GM23248 (cell line): ENCODE data around the gene XPNPEP1. TPM values are rescaled to one million over a fixed set of nuclear protein-coding genes. Genes with fewer than 3 reads are reported as not detected.

ENCODE experiments used
- DNase-seq: peaks from one replicate; pipeline ENCODE4 v3.0.0-alpha.2; 2015
- H2AFZ ChIP-seq: fragments of 200-600 bp; sonication (generic); 2 replicates; pipeline ENCODE4 v1.6.1; 2016; ENCODE audit warnings: antibody characterized with exemption
- H3F3A ChIP-seq: fragments of 200-600 bp; sonication (generic); 2 replicates; pipeline ENCODE4 v1.6.1; 2016; ENCODE audit warnings: mild to moderate bottlenecking, antibody characterized with exemption, mixed run types; ENCODE audit not compliant: insufficient read depth
- H3K27ac ChIP-seq: fragments of 200-600 bp; sonication (generic); 2 replicates; pipeline ENCODE4 v1.5.1; 2016; ENCODE audit warnings: mild to moderate bottlenecking
- H3K27me3 ChIP-seq: fragments of 200-600 bp; sonication (generic); replicated peaks from 2 replicates; pipeline ENCODE4 v1.6.1; 2016; ENCODE audit warnings: mild to moderate bottlenecking; ENCODE audit not compliant: insufficient read depth
- H3K36me3 ChIP-seq: fragments of 200-600 bp; sonication (generic); 2 replicates; pipeline ENCODE4 v1.6.1; 2016; ENCODE audit warnings: low read depth, mild to moderate bottlenecking
- H3K4me1 ChIP-seq: fragments of 200-600 bp; sonication (generic); 2 replicates; pipeline ENCODE4 v1.6.1; 2016; ENCODE audit warnings: mild to moderate bottlenecking; ENCODE audit not compliant: insufficient read depth
- H3K4me2 ChIP-seq: fragments of 200-600 bp; sonication (generic); one replicate; pipeline ENCODE4 v1.6.1; 2016; ENCODE audit warnings: mild to moderate bottlenecking; ENCODE audit not compliant: unreplicated experiment
- H3K4me3 ChIP-seq: fragments of 200-600 bp; sonication (generic); 2 replicates; pipeline ENCODE4 v1.5.1; 2016; ENCODE audit warnings: mild to moderate bottlenecking
- H3K79me2 ChIP-seq: fragments of 200-600 bp; sonication (generic); 2 replicates; pipeline ENCODE4 v1.6.1; 2016; ENCODE audit warnings: mild to moderate bottlenecking; ENCODE audit not compliant: insufficient read depth
- H3K9ac ChIP-seq: fragments of 200-600 bp; sonication (generic); 2 replicates; pipeline ENCODE4 v1.6.1; 2016; ENCODE audit warnings: mild to moderate bottlenecking
- H3K9me2 ChIP-seq: fragments of 200-600 bp; sonication (generic); 2 replicates; pipeline ENCODE4 v1.6.1; 2016; ENCODE audit warnings: mixed run types, mild to moderate bottlenecking, moderate library complexity; ENCODE audit not compliant: insufficient read depth
- H3K9me3 ChIP-seq: fragments of 200-600 bp; sonication (generic); one replicate; pipeline ENCODE4 v1.6.1; 2017; ENCODE audit warnings: low read depth
- H4K20me1 ChIP-seq: fragments of 200-600 bp; sonication (generic); 2 replicates; pipeline ENCODE4 v1.6.0; 2016; ENCODE audit not compliant: insufficient read depth
- EZH2 ChIP-seq: fragments of 200-600 bp; sonication (generic); IDR thresholded peaks from 2 replicates; pipeline ENCODE4 v1.6.1; 2018; ENCODE audit warnings: antibody characterized with exemption, mild to moderate bottlenecking; ENCODE audit not compliant: insufficient read depth, poor library complexity, severe bottlenecking
- EZH2phosphoT487 ChIP-seq: fragments of 200-600 bp; sonication (generic); IDR thresholded peaks from 2 replicates; pipeline ENCODE4 v1.6.1; 2018; ENCODE audit warnings: antibody characterized with exemption, moderate library complexity, mild to moderate bottlenecking, low read depth; ENCODE audit not compliant: insufficient read depth
- WGBS, 2 experiments: methylation state at CpG; one replicate each; pipeline ENCODE4 v1.1.6; 2015 to 2017; ENCODE audit warnings: low lambda C conversion rate in 2 of 2, low coverage in 1 of 2; ENCODE audit errors: missing lambda C conversion rate in 2 of 2; 5-methylcytosine and 5-hydroxymethylcytosine counted together
- in situ Hi-C: fragments of 300-500 bp; cut with MboI; formaldehyde crosslinking; loops from 2 replicates; pipeline ENCODE4 v1.15.0; 2020
- polyA plus RNA-seq: library from polyadenylated mRNA; unstranded; fragments of >200 nt; fragmentation: Nextera tagmentation; extraction: Ambion mirVana; gene quantifications from 2 replicates; pipeline ENCODE4 v1.2.1, GENCODE V29; 2016
- total RNA-seq: library from RNA; depleted of rRNA; stranded (reverse); fragments of >200 nt; shearing (Covaris generic); gene quantifications from 2 replicates; pipeline ENCODE4 v1.2.3, GENCODE V29; 2014

The XPNPEP1 gene
- total and polyA plus RNA-seq, 2 experiments from 2014 or later, result 48.2 to 108 TPM

DNA sequence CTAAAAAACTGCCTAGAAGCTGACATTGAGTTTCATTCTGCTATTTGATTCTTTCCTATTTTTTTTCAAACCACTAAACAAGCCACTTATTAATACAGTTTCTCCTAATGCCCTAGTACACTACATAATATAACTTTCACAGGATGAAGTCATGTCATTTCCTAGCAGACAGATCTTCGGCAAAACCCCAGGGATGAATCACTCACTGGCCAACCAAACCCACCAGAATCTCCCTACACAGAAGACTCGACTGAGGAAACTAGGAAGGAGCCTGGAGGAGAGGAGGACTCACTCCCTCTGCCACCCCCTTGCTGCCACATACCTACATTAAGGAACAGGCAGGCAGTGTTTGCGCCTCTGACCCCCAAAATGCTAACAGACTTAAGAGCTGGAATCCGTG is 33.4 kb downstream of the XPNPEP1 start:
- Histone ChIP-seq H3K4me3 (no peak overlapping the region), H3K27me3 (no peaks in the 10 kb centered on the region), H4K20me1 (no peaks in the 10 kb centered on the region), H3K79me2 (peaks cover 18% of the 10 kb centered on the region), H2AFZ (no peak overlapping the region), H3F3A (peaks cover 59% of the 10 kb centered on the region), H3K4me1 (peaks cover 46% of the 10 kb centered on the region), H3K9me2 (no peaks in the 10 kb centered on the region), H3K9me3 (no peaks in the 10 kb centered on the region), H3K36me3 (peaks cover 8% of the 10 kb centered on the region), H3K27ac (peak overlapping the region; percentile 27), H3K4me2 (peak overlapping the region; percentile 50), H3K9ac (peak overlapping the region; percentile 20; the same call in 1 of the 2 replicates)
- WGBS, 2 experiments, result 45 to 46% methylated on average over 4 of the region's 4 CpGs
- DNase-seq, result peak; percentile 86
- in situ Hi-C loops, result no loop called here
- TF ChIP-seq EZH2phosphoT487 (no peak), EZH2 (no peak)

DNA sequence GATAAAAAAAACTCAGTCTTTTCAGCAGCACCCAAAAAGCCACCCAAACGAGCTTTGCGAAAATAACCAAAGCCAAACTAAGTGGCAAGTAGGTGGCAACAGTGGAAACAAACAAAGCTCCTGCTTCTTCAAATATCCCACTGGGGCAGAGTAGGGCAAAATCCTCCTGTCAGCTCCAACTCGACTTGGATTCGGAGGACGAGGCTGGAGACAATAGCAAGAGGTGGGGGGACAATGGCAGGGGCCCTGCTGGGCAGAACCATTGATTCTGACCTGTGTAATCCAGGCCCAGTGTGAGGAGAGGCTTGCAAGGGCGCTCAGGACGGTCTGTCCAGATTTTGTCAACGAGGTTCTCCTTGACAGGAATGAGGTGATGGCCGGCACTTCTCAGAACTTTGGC is 35.5 kb downstream of the XPNPEP1 start:
- Histone ChIP-seq H3K9me2 (no peaks in the 10 kb centered on the region), H3K4me1 (peaks cover 38% of the 10 kb centered on the region), H3K4me3 (no peak overlapping the region), H3K4me2 (no peak overlapping the region), H3K9ac (no peak overlapping the region), H3K36me3 (peaks cover 8% of the 10 kb centered on the region), H3K27ac (no peak overlapping the region), H3F3A (peaks cover 42% of the 10 kb centered on the region), H3K27me3 (no peaks in the 10 kb centered on the region), H3K9me3 (no peaks in the 10 kb centered on the region), H3K79me2 (peaks cover 6% of the 10 kb centered on the region; the same call in 1 of the 2 replicates), H4K20me1 (no peaks in the 10 kb centered on the region), H2AFZ (no peak overlapping the region)
- TF ChIP-seq EZH2 (no peak), EZH2phosphoT487 (no peak)
- DNase-seq, result no peak
- 90 to 91% methylated on average over 9 of the region's 9 CpGs for WGBS, 2 experiments
- in situ Hi-C loops, result no loop called here

DNA sequence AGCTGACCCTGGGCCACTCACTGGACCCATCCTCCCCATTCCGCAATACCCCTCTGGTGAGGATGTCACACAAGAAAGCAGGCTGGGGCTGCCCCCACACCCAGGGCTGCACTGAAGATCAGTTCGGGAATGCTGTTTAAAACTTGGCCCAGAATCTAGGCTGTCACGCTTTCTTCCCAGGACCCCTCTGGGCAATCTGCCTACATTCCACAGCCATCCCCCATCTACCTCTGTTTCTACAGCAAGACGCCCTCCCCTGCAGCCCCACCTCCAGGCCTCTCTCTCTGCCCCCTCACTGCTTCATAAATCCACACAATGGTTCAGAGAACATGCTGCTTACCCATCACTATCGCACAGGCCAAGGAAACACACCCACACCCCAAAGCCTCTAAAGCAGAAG is 36.1 kb downstream of the XPNPEP1 start:
- in situ Hi-C loops, result no loop called here

DNA sequence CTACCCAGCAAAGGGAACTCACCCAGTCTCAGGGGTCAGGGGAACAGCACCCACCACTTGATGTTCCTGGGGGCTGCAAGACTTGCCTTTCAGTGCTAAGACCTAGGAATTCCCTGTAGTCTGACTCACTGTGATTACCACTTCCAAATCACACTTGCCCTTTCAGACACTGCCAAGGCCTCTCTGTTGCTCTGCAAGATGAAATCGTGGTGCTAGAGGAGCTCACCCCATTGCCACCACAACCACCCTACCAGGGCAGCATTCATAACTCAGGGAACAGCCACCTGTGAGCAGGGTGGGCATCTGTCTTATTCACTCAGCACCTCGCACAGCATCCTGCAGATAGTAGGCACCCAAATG is 36.5 kb downstream of the XPNPEP1 start:
- Histone ChIP-seq H2AFZ (no peak overlapping the region), H3K79me2 (no peaks in the 10 kb centered on the region; the same call in 1 of the 2 replicates), H3K4me1 (peaks cover 28% of the 10 kb centered on the region), H3K27ac (no peak overlapping the region), H3K27me3 (no peaks in the 10 kb centered on the region), H3K4me2 (no peak overlapping the region), H4K20me1 (no peaks in the 10 kb centered on the region), H3K9me2 (no peaks in the 10 kb centered on the region), H3K9ac (no peak overlapping the region), H3F3A (peaks cover 34% of the 10 kb centered on the region), H3K4me3 (no peak overlapping the region), H3K9me3 (no peaks in the 10 kb centered on the region), H3K36me3 (peaks cover 15% of the 10 kb centered on the region)
- WGBS, 2 experiments, result 43 to 57% methylated on average over 2 of the region's 2 CpGs
- TF ChIP-seq EZH2phosphoT487 (no peak), EZH2 (no peak)
- DNase-seq, result no peak
- in situ Hi-C loops, result no loop called here

More for the DNA sequence above, 36.1 kb downstream of the XPNPEP1 start:
- 84 to 85% methylated on average over 5 of the region's 5 CpGs for WGBS, 2 experiments
- Histone ChIP-seq H3K4me3 (no peak overlapping the region), H3K27ac (no peak overlapping the region), H3K9ac (no peak overlapping the region), H4K20me1 (no peaks in the 10 kb centered on the region), H2AFZ (no peak overlapping the region), H3K36me3 (peaks cover 10% of the 10 kb centered on the region), H3K9me2 (no peaks in the 10 kb centered on the region), H3K79me2 (peaks cover 3% of the 10 kb centered on the region; the same call in 1 of the 2 replicates), H3K4me1 (peaks cover 33% of the 10 kb centered on the region), H3K4me2 (no peak overlapping the region), H3F3A (peaks cover 38% of the 10 kb centered on the region), H3K27me3 (no peaks in the 10 kb centered on the region), H3K9me3 (no peaks in the 10 kb centered on the region)
- DNase-seq, result no peak
- TF ChIP-seq EZH2phosphoT487 (no peak), EZH2 (no peak)
